Gastroesophageal sphincter (tissue), 4 donors: ENCODE results near the gene LARP1. TPM values are rescaled to one million over a fixed set of nuclear protein-coding genes. Genes with fewer than 3 reads are reported as not detected.

Experiments used
- ATAC-seq: fragments of 150-250 bp; one replicate; pipeline ENCODE4 v1.9.1; 2016; ENCODE audit warnings: mild to moderate bottlenecking, moderate library complexity
- H3K27ac ChIP-seq, 4 donors: fragments of 200-600 bp; sonication (generic) in 3 of 4; 1 replicate in 3 of 4; 2 replicates in 1 of 4; pipeline ENCODE4 v1.5.1; 2016 to 2019
- H3K27me3 ChIP-seq: fragments of 200-600 bp; sonication (generic); one replicate; pipeline ENCODE4 v1.5.1; 2019
- H3K36me3 ChIP-seq, 2 donors: fragments of 200-600 bp; sonication (generic); one replicate each; pipeline ENCODE4 v1.5.1; 2019; ENCODE audit warnings: control low read depth in 1 of 2
- H3K4me1 ChIP-seq, 3 donors: fragments of 200-600 bp; sonication (generic); 1 replicate in 2 of 3; 2 replicates in 1 of 3; pipeline ENCODE4 v1.5.1; 2016 to 2019; ENCODE audit warnings: control low read depth in 2 of 3
- H3K4me3 ChIP-seq, 2 donors: fragments of 200-600 bp; sonication (generic); one replicate each; pipeline ENCODE4 v1.5.1; 2019; ENCODE audit warnings: mild to moderate bottlenecking in 1 of 2, moderate library complexity in 1 of 2
- H3K9me3 ChIP-seq, 3 donors: fragments of 200-600 bp; sonication (generic); one replicate each; pipeline ENCODE4 v1.5.1; 2017 to 2019; ENCODE audit warnings: control low read depth in 2 of 3
- CTCF ChIP-seq, 4 experiments: fragments of 200-600 bp in 2 of 4; fragments of 450-650 bp in 2 of 4; sonication (generic) in 1 of 4; IDR thresholded peaks; one replicate each; pipeline ENCODE4 v1.5.1; 2017 to 2019; ENCODE audit warnings: antibody characterized with exemption in 4 of 4, mild to moderate bottlenecking in 2 of 4, moderate library complexity in 2 of 4
- EP300 ChIP-seq: sonication (generic); formaldehyde crosslinking; IDR thresholded peaks from one replicate; pipeline ENCODE4 v1.6.1; 2017; ENCODE audit warnings: antibody characterized with exemption, mild to moderate bottlenecking
- POLR2A ChIP-seq, 2 donors: fragments of 450-650 bp; IDR thresholded peaks; one replicate each; pipeline ENCODE4 v1.6.1; 2017; ENCODE audit warnings: antibody characterized with exemption in 2 of 2, mild to moderate bottlenecking in 2 of 2, moderate library complexity in 1 of 2
- POLR2AphosphoS5 ChIP-seq: sonication (generic); formaldehyde crosslinking; IDR thresholded peaks from one replicate; pipeline ENCODE4 v1.6.1; 2017; ENCODE audit warnings: antibody characterized with exemption
- WGBS, 2 donors: methylation state at CpG; one replicate each; pipeline ENCODE4 v1.1.5; 2018; ENCODE audit warnings: low coverage in 1 of 2; 5-methylcytosine and 5-hydroxymethylcytosine counted together
- total RNA-seq, 4 donors: library from RNA; depleted of rRNA; stranded (reverse); fragments of >200 nt; gene quantifications; one replicate each; pipeline ENCODE4 v1.1.0, GENCODE V29; 2016

Gene LARP1
- total RNA-seq, 4 donors from 2014 or later: 64.6 to 118 (median 80.1) TPM

GRCh38 chr5:154753792-154754191 is 1.4 kb upstream of the LARP1 start:
- H3K27ac ChIP-seq: peak overlapping the region; percentile 69 to 100 (median 99)
- peaks cover 3 to 48% (median 12%) of the 10 kb centered on the region in 3 donors for H3K4me1 ChIP-seq
- H3K4me3 ChIP-seq: peak overlapping the region in 1 of 2 donors; percentile 92
- peak; percentile 59 for ATAC-seq
- TF ChIP-seq POLR2AphosphoS5 (peak; percentile 92), POLR2A (IDR thresholded peaks at IDR 0.05) (peak; percentile 24 to 55), CTCF (IDR thresholded peaks at IDR 0.05) (no peak), EP300 (no peak)
- no peaks in the 10 kb centered on the region for H3K9me3 ChIP-seq
- H3K27me3 ChIP-seq: no peaks in the 10 kb centered on the region
- WGBS, 2 donors: 14 to 19% methylated on average over 2 to 5 of the region's 5 CpGs
- H3K36me3 ChIP-seq: no peaks in the 10 kb centered on the region

- Histone ChIP-seq H3K4me3 (peak overlapping the region; percentile 92 to 95), H3K4me1 (peaks cover 3 to 50% (median 18%) of the 10 kb centered on the region in 3 donors), H3K9me3 (no peaks in the 10 kb centered on the region), H3K36me3 (no peaks in the 10 kb centered on the region), H3K27me3 (no peaks in the 10 kb centered on the region), H3K27ac (peak overlapping the region; percentile 96 to 100 (median 99))
- peak; percentile 93 for ATAC-seq
- 2 to 5% methylated on average over 7 to 9 of the region's 92 CpGs for WGBS, 2 donors
- TF ChIP-seq POLR2A (IDR thresholded peaks at IDR 0.05) (peak; percentile 20 to 32), EP300 (no peak), POLR2AphosphoS5 (peak; percentile 88), CTCF (IDR thresholded peaks at IDR 0.05) (peak in 3 of 4 experiments; percentile 34 to 65 (median 60))
These were observed 467 bp upstream of the LARP1 start for GRCh38 chr5:154754460-154755360.

- no peaks in the 10 kb centered on the region for H3K36me3 ChIP-seq
- peak overlapping the region; percentile 92 to 95 for H3K4me3 ChIP-seq
- no peak for ATAC-seq
- 0% methylated on average over 2 to 11 of the region's 72 CpGs for WGBS, 2 donors
- no peak for TF ChIP-seq POLR2A (IDR thresholded peaks at IDR 0.05)
- no peak for TF ChIP-seq EP300
- TF ChIP-seq CTCF (IDR thresholded peaks at IDR 0.05): no peak
- no peak for TF ChIP-seq POLR2AphosphoS5
- peak overlapping the region; percentile 91 to 100 (median 97) for H3K27ac ChIP-seq
- H3K9me3 ChIP-seq: no peaks in the 10 kb centered on the region
- H3K4me1 ChIP-seq: peaks cover 5 to 65% (median 34%) of the 10 kb centered on the region in 3 donors
- no peaks in the 10 kb centered on the region for H3K27me3 ChIP-seq
These were observed 1.1 kb downstream of the LARP1 start for GRCh38 chr5:154756009-154756867.

- TF ChIP-seq EP300: no peak
- TF ChIP-seq POLR2AphosphoS5: peak; percentile 69
- peak in 1 of 2 donors; percentile 40 for TF ChIP-seq POLR2A (IDR thresholded peaks at IDR 0.05)
- no peak for TF ChIP-seq CTCF (IDR thresholded peaks at IDR 0.05)
- Histone ChIP-seq H3K4me1 (peaks cover 5 to 74% (median 39%) of the 10 kb centered on the region in 3 donors), H3K27ac (peak overlapping the region; percentile 91 to 100 (median 97)), H3K9me3 (no peaks in the 10 kb centered on the region), H3K27me3 (no peaks in the 10 kb centered on the region), H3K36me3 (no peaks in the 10 kb centered on the region), H3K4me3 (peak overlapping the region; percentile 92 to 95)
- ATAC-seq: peak; percentile 5
- WGBS, 2 donors: 0% methylated on average over 2 of the region's 73 CpGs
These were observed 2.0 kb downstream of the LARP1 start for GRCh38 chr5:154756868-154757813.
